KMS-11 (cell line): Measurements from ENCODE around the gene SMC6.

ENCODE experiments used
- H2AFZ ChIP-seq: fragments of 200-600 bp; sonication (generic); 2 replicates; pipeline ENCODE4 v1.6.1; 2016; ENCODE audit warnings: antibody characterized with exemption, mixed run types, low read depth
- H3K27ac ChIP-seq: fragments of 200-600 bp; sonication (generic); 2 replicates; pipeline ENCODE4 v1.6.1; 2016; ENCODE audit warnings: mild to moderate bottlenecking, mixed run types
- H3K27me3 ChIP-seq: fragments of 200-600 bp; sonication (generic); 2 replicates; pipeline ENCODE4 v1.6.1; 2017; ENCODE audit warnings: mild to moderate bottlenecking, low read depth, mixed run types, moderate library complexity; ENCODE audit not compliant: insufficient read depth
- H3K36me3 ChIP-seq: fragments of 200-600 bp; sonication (generic); 2 replicates; pipeline ENCODE4 v1.6.1; 2017; ENCODE audit warnings: mild to moderate bottlenecking, mixed run types; ENCODE audit not compliant: insufficient read depth
- H3K4me1 ChIP-seq: fragments of 200-600 bp; sonication (generic); 2 replicates; pipeline ENCODE4 v1.6.1; 2016; ENCODE audit warnings: mild to moderate bottlenecking, low read depth, mixed run types; ENCODE audit not compliant: poor library complexity, severe bottlenecking
- H3K4me2 ChIP-seq: fragments of 200-600 bp; sonication (generic); 2 replicates; pipeline ENCODE4 v1.7.0; 2016; ENCODE audit warnings: mild to moderate bottlenecking, mixed run types
- H3K4me3 ChIP-seq: fragments of 200-600 bp; sonication (generic); IDR thresholded peaks from 2 replicates; pipeline ENCODE4 v1.6.1; 2017; ENCODE audit warnings: low read depth, low read length, mixed read lengths; ENCODE audit not compliant: insufficient read depth
- H3K79me2 ChIP-seq: fragments of 200-600 bp; sonication (generic); 2 replicates; pipeline ENCODE4 v1.6.1; 2016; ENCODE audit warnings: low read depth, mixed run types; ENCODE audit not compliant: insufficient read depth
- H3K9ac ChIP-seq: fragments of 200-600 bp; sonication (generic); 2 replicates; pipeline ENCODE4 v1.6.1; 2016; ENCODE audit warnings: mild to moderate bottlenecking, mixed run types
- H4K20me1 ChIP-seq: fragments of 200-600 bp; sonication (generic); 2 replicates; pipeline ENCODE4 v1.6.1; 2016; ENCODE audit warnings: mild to moderate bottlenecking, mixed run types; ENCODE audit not compliant: insufficient read depth
- TF ChIP-seq, protein P1 (sequence below): fragments of 200-600 bp; sonication (generic); conservative IDR thresholded peaks from 2 replicates; pipeline ENCODE4 v1.6.1; 2017; ENCODE audit warnings: low read depth, mild to moderate bottlenecking, antibody characterized with exemption, low read length, moderate library complexity, mixed read lengths

SMC6 gene

DNA sequence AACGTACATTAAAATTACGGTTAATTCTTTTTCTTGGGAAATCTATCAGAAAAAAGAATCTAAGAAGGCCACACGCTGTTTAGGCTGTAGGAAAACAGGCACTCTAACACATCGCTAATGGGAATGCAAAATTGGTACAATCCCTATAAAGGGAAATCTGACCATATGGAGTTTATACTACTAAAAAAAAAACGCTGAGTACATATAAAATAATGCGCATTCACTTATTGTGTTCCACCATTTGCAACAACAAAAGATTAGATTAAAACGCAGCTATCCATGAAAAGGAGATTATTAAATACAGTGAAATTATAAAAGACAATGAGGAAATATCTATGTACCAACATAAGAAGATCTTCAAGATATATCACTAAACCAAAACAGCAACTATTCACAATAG is 62.8 kb downstream of the SMC6 start:
- Histone ChIP-seq H3K79me2 (no peaks in the 10 kb centered on the region), H4K20me1 (no peaks in the 10 kb centered on the region), H3K9ac (no peak overlapping the region), H3K27ac (no peak overlapping the region), H3K4me2 (no peak overlapping the region), H3K4me3 (no peak overlapping the region), H2AFZ (no peak overlapping the region), H3K27me3 (no peaks in the 10 kb centered on the region), H3K36me3 (peaks cover 4% of the 10 kb centered on the region; the same call in 1 of the 2 replicates), H3K4me1 (no peaks in the 10 kb centered on the region)
- TF ChIP-seq, protein P1, sequence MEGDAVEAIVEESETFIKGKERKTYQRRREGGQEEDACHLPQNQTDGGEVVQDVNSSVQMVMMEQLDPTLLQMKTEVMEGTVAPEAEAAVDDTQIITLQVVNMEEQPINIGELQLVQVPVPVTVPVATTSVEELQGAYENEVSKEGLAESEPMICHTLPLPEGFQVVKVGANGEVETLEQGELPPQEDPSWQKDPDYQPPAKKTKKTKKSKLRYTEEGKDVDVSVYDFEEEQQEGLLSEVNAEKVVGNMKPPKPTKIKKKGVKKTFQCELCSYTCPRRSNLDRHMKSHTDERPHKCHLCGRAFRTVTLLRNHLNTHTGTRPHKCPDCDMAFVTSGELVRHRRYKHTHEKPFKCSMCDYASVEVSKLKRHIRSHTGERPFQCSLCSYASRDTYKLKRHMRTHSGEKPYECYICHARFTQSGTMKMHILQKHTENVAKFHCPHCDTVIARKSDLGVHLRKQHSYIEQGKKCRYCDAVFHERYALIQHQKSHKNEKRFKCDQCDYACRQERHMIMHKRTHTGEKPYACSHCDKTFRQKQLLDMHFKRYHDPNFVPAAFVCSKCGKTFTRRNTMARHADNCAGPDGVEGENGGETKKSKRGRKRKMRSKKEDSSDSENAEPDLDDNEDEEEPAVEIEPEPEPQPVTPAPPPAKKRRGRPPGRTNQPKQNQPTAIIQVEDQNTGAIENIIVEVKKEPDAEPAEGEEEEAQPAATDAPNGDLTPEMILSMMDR = no peak

DNA sequence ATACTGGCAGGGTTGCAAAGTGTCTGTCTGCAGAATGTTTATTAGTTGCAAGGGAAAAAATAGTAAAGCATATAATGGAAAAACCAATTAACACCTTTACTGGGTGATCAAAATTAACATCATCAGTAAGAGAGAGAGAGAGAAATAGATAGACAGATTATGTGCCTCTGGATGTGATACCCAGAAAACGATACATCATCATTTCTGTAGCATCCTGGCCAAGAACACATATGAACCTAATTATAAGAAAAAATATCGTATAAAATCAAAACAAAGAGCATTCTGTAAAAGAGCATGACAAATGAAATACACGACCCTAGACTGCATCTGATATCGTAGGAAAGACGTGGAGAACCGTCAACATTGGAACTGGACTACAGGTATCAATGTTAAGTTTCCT is 64.6 kb downstream of the SMC6 start:
- no peaks in the 10 kb centered on the region for H3K79me2 ChIP-seq
- no peak overlapping the region for H3K9ac ChIP-seq
- H4K20me1 ChIP-seq = no peaks in the 10 kb centered on the region
- H3K4me2 ChIP-seq = no peak overlapping the region
- no peaks in the 10 kb centered on the region for H3K27me3 ChIP-seq
- TF ChIP-seq, protein P1 = no peak
- H2AFZ ChIP-seq = no peak overlapping the region
- no peak overlapping the region for H3K27ac ChIP-seq
- no peak overlapping the region for H3K4me3 ChIP-seq
- 0 out of 2 replicates have a peak, but pooled peaks cover 4% of the 10 kb centered on the region for H3K36me3 ChIP-seq
- no peaks in the 10 kb centered on the region for H3K4me1 ChIP-seq

DNA sequence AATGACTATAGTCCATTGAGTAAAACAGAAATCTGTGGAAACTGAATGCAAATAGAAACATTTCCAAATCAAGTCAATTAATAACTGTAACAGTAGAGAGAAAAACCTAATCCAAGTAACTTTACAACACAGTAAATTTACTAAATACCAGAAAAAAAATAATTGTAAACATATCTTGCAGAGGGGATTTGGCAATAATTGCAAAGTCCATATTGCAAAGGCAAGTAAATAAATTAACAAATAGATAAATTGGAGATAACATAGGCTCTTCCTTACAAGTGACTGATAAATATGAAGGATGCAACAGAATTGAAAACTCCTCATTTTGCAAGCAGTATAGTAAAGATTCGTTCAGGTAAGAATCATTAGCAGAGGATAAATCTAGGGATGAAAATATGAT is 65.0 kb downstream of the SMC6 start:
- H3K4me3 ChIP-seq = no peak overlapping the region
- H4K20me1 ChIP-seq = no peaks in the 10 kb centered on the region
- no peaks in the 10 kb centered on the region for H3K27me3 ChIP-seq
- H3K4me1 ChIP-seq = no peaks in the 10 kb centered on the region
- no peak overlapping the region for H3K4me2 ChIP-seq
- H3K9ac ChIP-seq = no peak overlapping the region
- no peak overlapping the region for H2AFZ ChIP-seq
- H3K27ac ChIP-seq = no peak overlapping the region
- TF ChIP-seq, protein P1 = no peak
- 0 out of 2 replicates have a peak, but pooled peaks cover 4% of the 10 kb centered on the region for H3K36me3 ChIP-seq
- no peaks in the 10 kb centered on the region for H3K79me2 ChIP-seq

DNA sequence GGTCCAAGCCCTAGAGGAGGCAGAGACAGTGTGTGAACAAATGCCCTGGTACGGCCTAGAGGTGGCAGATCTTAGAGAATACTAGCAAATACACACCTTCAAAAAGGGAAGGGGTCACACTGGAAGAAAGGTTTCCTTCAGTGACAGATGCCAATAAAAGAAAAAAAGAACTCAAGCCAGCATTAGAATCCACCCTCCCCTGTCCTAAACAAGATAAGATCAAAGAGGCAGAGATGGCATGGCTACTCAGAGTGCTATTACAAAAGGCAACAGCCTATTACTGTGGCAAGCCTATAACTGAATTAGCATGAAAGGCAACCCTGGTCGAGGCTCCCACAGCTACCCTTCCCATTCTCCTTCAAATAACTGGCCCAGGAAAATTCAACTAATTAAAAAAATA is 69.6 kb downstream of the SMC6 start:
- Histone ChIP-seq H3K27ac (no peak overlapping the region), H3K36me3 (peaks cover 3% of the 10 kb centered on the region; the same call in 1 of the 2 replicates)

More for the DNA sequence above, 69.6 kb downstream of the SMC6 start:
- Histone ChIP-seq H3K4me1 (no peaks in the 10 kb centered on the region), H4K20me1 (no peaks in the 10 kb centered on the region), H3K27me3 (no peaks in the 10 kb centered on the region), H3K9ac (no peak overlapping the region), H2AFZ (no peak overlapping the region), H3K4me2 (no peak overlapping the region), H3K79me2 (no peaks in the 10 kb centered on the region), H3K4me3 (no peak overlapping the region)
- TF ChIP-seq, protein P1 = no peak
